ENCODE data around the gene SLC6A11.

DNA sequence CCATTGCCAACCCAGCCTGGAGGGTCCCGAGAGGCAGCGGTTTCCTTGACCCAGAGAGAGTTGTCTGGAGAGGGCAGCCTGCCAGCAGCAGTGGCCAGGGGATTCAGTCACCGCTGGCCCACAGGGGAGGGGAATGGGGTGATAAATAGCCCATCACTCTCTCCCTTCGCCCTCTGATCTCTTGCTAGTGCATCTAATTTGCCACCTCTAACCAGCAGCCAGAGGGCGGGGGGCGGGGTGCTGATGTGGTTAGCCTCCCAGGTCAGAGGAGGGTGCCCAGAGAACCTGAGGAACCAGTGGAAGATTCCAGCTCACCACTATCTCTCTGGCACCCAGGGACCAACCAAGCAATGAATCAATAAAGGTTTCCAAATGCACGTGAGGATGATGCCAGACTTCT lies 35.1 kb upstream of the SLC6A11 start:
- TF ChIP-seq, protein P1, sequence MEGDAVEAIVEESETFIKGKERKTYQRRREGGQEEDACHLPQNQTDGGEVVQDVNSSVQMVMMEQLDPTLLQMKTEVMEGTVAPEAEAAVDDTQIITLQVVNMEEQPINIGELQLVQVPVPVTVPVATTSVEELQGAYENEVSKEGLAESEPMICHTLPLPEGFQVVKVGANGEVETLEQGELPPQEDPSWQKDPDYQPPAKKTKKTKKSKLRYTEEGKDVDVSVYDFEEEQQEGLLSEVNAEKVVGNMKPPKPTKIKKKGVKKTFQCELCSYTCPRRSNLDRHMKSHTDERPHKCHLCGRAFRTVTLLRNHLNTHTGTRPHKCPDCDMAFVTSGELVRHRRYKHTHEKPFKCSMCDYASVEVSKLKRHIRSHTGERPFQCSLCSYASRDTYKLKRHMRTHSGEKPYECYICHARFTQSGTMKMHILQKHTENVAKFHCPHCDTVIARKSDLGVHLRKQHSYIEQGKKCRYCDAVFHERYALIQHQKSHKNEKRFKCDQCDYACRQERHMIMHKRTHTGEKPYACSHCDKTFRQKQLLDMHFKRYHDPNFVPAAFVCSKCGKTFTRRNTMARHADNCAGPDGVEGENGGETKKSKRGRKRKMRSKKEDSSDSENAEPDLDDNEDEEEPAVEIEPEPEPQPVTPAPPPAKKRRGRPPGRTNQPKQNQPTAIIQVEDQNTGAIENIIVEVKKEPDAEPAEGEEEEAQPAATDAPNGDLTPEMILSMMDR (IDR thresholded peaks at IDR 0.05; ENCODE audit: control extremely low read depth in 1 of 3, insufficient read depth in 1 of 3, low read depth in 1 of 3, low read length in 3 of 3) = no peak
- TF ChIP-seq POLR2AphosphoS5 (IDR thresholded peaks at IDR 0.05; ENCODE audit: low read depth, low read length) = no peak
- TF ChIP-seq CREB1 (IDR thresholded peaks at IDR 0.05) = no peak
- no peak for TF ChIP-seq SIN3A (conservative IDR thresholded peaks at IDR 0.05 in 1 of 2, IDR thresholded peaks at IDR 0.05 in 1 of 2; ENCODE audit: low read depth in 1 of 2, low read length in 2 of 2)
- TF ChIP-seq, protein P2, sequence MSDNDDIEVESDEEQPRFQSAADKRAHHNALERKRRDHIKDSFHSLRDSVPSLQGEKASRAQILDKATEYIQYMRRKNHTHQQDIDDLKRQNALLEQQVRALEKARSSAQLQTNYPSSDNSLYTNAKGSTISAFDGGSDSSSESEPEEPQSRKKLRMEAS (IDR thresholded peaks at IDR 0.05) = no peak
- no peak for TF ChIP-seq POLR2A (IDR thresholded peaks at IDR 0.05; ENCODE audit: control extremely low read depth in 1 of 2, low read depth in 2 of 2, low read length in 2 of 2)
- TF ChIP-seq EZH2 (IDR thresholded peaks at IDR 0.05; ENCODE audit: low read depth, low read length, severe bottlenecking) = no peak
- TF ChIP-seq SIX5 (IDR thresholded peaks at IDR 0.05; ENCODE audit: low read depth, low read length) = no peak

All from H1 (cell line).